Peyer's patch (tissue), 4 donors: ENCODE data around the gene EIF5.

Source experiments
- CTCF ChIP-seq, 6 experiments: fragments of 450-650 bp in 4 of 6; fragments of 200-600 bp in 2 of 6; sonication (generic) in 1 of 6; IDR thresholded peaks; one replicate each; pipeline ENCODE4 v1.5.1; 2017 to 2019; ENCODE audit warnings: antibody characterized with exemption in 6 of 6, mild to moderate bottlenecking in 3 of 6, moderate library complexity in 1 of 6
- POLR2A ChIP-seq, 2 donors: fragments of 450-650 bp; IDR thresholded peaks; one replicate each; pipeline ENCODE4 v1.5.1; 2017; ENCODE audit warnings: antibody characterized with exemption in 2 of 2, mild to moderate bottlenecking in 2 of 2, moderate library complexity in 2 of 2

GRCh38 chr14:103286460-103286859, 47.6 kb upstream of the EIF5 start:
- TF ChIP-seq POLR2A (IDR thresholded peaks at IDR 0.05) (no peak), CTCF (IDR thresholded peaks at IDR 0.05) (no peak)
